ENCODE measurements around the gene IVNS1ABP. TPM values are rescaled to one million over a fixed set of nuclear protein-coding genes. Genes with fewer than 3 reads are reported as not detected.

The IVNS1ABP gene
- total RNA-seq, 1 donor from 2014 or later = 98.2 TPM

DNA sequence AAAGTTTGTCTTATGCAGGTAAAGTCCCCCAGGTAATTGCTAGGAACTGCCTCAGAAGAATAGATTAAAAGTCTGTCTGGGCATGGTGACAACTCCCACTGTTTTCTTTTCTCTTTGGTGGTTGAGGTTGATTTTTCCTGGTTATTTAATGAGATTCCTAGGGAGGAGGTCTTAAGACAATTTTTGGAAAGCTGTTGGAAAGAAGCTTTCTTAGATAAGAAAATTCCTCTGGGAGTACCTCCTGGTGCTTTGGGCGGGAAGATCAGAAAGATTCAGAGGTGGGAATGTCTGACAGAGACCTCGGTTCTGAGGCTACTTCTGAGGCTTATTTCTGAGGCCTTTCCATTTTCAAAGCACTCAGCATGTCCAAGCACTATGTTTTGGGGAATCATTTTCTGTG lies 25.0 kb upstream of the IVNS1ABP start:
- no peaks in the 10 kb centered on the region for H3K36me3 Mint-ChIP-seq
- no peak overlapping the region for H3K4me3 Mint-ChIP-seq
- no peaks in the 10 kb centered on the region for H3K27me3 Mint-ChIP-seq
- H3K4me1 Mint-ChIP-seq (ENCODE audit: unreplicated experiment) = peaks cover 5% of the 10 kb centered on the region
- TF ChIP-seq, protein P1, sequence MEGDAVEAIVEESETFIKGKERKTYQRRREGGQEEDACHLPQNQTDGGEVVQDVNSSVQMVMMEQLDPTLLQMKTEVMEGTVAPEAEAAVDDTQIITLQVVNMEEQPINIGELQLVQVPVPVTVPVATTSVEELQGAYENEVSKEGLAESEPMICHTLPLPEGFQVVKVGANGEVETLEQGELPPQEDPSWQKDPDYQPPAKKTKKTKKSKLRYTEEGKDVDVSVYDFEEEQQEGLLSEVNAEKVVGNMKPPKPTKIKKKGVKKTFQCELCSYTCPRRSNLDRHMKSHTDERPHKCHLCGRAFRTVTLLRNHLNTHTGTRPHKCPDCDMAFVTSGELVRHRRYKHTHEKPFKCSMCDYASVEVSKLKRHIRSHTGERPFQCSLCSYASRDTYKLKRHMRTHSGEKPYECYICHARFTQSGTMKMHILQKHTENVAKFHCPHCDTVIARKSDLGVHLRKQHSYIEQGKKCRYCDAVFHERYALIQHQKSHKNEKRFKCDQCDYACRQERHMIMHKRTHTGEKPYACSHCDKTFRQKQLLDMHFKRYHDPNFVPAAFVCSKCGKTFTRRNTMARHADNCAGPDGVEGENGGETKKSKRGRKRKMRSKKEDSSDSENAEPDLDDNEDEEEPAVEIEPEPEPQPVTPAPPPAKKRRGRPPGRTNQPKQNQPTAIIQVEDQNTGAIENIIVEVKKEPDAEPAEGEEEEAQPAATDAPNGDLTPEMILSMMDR (conservative IDR thresholded peaks at IDR 0.05) = no peak
- DNase-seq (ENCODE audit: extremely low spot score, unreplicated experiment) = no peak
- no peak overlapping the region for H3K27ac Mint-ChIP-seq
- H3K9me3 Mint-ChIP-seq = peaks cover 5% of the 10 kb centered on the region

DNA sequence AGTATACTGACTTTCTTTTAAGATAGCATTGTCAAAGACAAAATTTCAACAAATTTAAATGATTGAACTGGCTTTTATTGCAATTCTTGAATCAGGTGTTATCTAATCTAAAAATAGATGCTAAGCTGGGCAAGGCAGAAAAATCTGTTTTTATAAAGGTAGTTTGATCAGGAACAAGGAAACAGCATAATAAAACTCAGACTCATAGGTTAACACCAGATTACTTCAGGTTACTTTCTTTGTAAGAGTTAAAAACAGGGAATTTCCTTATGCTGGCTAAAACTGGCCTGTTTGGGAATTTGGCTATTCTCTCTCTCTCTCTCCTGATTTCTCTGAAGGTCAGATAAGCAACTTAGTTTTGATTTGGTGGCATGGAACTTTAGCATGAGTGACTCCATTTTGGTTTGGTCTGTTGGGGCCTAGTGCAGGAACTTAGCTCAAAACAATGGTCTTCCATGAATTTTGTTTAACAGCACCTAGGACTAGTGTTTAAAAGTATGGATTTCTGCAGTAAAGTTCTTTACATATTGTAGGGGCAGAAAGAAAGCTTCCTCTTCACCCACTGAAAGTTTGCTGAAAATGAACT lies 24.2 kb upstream of the IVNS1ABP start:
- no peak overlapping the region for H3K4me3 Mint-ChIP-seq
- no peak for DNase-seq (ENCODE audit: extremely low spot score, unreplicated experiment)
- no peak overlapping the region for H3K27ac Mint-ChIP-seq
- TF ChIP-seq, protein P1 (conservative IDR thresholded peaks at IDR 0.05) = no peak
- H3K4me1 Mint-ChIP-seq (ENCODE audit: unreplicated experiment) = peaks cover 5% of the 10 kb centered on the region
- H3K9me3 Mint-ChIP-seq = peaks cover 5% of the 10 kb centered on the region
- H3K36me3 Mint-ChIP-seq = no peaks in the 10 kb centered on the region
- no peaks in the 10 kb centered on the region for H3K27me3 Mint-ChIP-seq

DNA sequence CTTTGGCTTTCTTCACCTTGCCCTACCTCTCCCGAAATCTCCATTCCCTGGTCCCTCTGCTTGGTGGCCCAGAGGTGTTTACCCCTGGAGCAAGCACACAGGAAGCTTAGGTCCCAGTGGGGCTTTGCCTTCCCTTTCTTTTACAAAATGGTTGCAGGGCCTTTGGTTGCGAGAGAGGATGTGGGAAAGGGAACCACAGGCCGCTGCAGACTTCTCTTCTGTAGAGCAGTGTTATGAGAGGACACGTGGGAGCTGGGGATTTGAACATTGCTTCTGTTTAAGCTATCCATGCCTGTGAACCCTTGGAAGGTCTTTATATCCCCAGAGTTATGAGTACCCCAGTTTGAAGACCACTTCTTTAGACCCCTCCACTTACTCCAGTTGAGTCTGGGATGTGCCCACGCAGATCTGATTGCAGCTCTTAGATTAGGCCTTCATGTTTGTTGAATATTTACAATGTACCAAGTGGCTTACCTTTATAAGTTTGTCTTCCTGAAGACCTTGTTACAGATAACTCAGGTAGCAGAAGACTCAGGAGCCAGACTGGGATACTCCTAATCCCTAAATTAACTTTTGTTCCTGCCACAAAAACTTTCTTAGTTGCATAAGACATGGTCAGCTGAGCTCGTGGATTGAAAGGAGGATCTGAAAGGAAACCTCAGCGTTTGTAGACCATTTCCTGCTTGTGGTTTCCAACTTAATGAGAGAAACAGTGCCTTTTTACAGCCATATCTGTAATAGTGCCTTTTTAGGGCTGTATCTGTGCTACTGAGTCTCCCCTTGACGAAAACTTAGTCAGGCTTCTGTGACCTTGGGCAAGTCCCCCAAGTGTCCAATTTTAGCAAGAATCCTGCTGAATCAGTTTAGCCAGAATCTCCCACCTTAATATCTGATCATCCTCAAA lies 21.9 kb upstream of the IVNS1ABP start:
- H3K27ac Mint-ChIP-seq = no peak overlapping the region

DNA sequence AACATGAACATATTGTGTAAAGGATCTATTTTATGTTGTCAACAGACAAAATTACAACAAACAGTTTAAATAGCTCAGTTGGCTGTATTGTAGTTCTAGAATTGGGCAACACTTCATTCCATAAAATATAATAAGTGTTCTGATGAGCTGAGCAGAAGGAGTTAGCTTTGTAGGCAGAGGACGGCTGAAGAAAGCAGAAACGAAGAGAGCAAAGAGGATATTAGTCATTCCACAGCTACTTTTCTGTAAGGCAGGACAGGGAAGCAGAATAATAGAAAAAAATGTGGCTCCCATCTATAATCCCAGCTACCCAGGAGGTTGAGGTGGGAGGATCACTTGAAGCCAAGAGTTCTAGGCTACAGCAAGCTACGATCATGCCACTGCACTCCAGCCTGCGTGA lies 20.2 kb upstream of the IVNS1ABP start:
- no peaks in the 10 kb centered on the region for H3K9me3 Mint-ChIP-seq
- H3K27ac Mint-ChIP-seq = no peak overlapping the region

More for the DNA sequence above, 21.9 kb upstream of the IVNS1ABP start:
- no peaks in the 10 kb centered on the region for H3K9me3 Mint-ChIP-seq
- no peak overlapping the region for H3K4me3 Mint-ChIP-seq
- H3K36me3 Mint-ChIP-seq = no peaks in the 10 kb centered on the region
- no peaks in the 10 kb centered on the region for H3K27me3 Mint-ChIP-seq
- DNase-seq (ENCODE audit: extremely low spot score, unreplicated experiment) = no peak
- H3K4me1 Mint-ChIP-seq (ENCODE audit: unreplicated experiment) = no peaks in the 10 kb centered on the region
- TF ChIP-seq, protein P1 (conservative IDR thresholded peaks at IDR 0.05) = no peak

DNA sequence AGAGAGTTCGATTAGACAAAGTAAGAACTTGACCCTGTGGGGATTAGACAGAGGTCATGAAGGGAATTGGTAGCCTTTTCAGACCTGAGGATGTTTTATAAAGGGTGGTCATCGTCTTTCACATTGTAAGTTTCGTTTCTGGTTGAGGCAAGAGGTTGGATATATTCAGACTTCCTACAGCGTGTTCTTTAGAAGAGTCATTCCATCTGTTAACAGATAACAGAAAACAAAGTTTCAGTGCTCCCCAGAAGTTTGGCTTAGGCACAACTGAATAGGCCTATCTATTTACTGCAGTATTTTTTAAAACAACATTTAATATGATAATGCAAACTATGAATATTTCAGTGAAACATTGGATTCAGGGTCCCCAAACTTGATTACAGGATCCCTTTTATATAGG lies 17.1 kb upstream of the IVNS1ABP start:
- no peak for DNase-seq (ENCODE audit: extremely low spot score, unreplicated experiment)
- TF ChIP-seq, protein P1 (conservative IDR thresholded peaks at IDR 0.05) = no peak
- no peaks in the 10 kb centered on the region for H3K4me1 Mint-ChIP-seq (ENCODE audit: unreplicated experiment)
- no peak overlapping the region for H3K4me3 Mint-ChIP-seq
- H3K9me3 Mint-ChIP-seq = no peaks in the 10 kb centered on the region
- no peak overlapping the region for H3K27ac Mint-ChIP-seq
- H3K36me3 Mint-ChIP-seq = no peaks in the 10 kb centered on the region
- no peaks in the 10 kb centered on the region for H3K27me3 Mint-ChIP-seq

More for the DNA sequence above, 20.2 kb upstream of the IVNS1ABP start:
- Mint-ChIP-seq H3K36me3 (no peaks in the 10 kb centered on the region), H3K27me3 (no peaks in the 10 kb centered on the region), H3K4me1 (ENCODE audit: unreplicated experiment) (no peaks in the 10 kb centered on the region), H3K4me3 (no peak overlapping the region)
- DNase-seq (ENCODE audit: extremely low spot score, unreplicated experiment) = no peak
- TF ChIP-seq, protein P1 (conservative IDR thresholded peaks at IDR 0.05) = no peak
